HEK293T (cell line): ENCODE measurements around the gene FCN1.
"Not testable (repeated sequence)": the region's sequence is repeated elsewhere in the genome, so short reads cannot be mapped to it uniquely, and the experiment has no call there.

ENCODE experiments used
- CTCF ChIA-PET: fragments of 350-600 bp; formaldehyde crosslinking; extraction: SDS; loops from one replicate; lab custom pipeline; 2021; ENCODE audit warnings: antibody characterized with exemption, inconsistent platforms; lab: Yijun Ruan, JAX
- POLR2A ChIA-PET: fragments of 350-600 bp; formaldehyde crosslinking; extraction: SDS; loops from one replicate; lab custom pipeline; 2020; ENCODE audit warnings: antibody characterized with exemption, inconsistent platforms; lab: Yijun Ruan, JAX
- DNase-seq: peaks from one replicate; pipeline ENCODE4 v3.0.0; 2012; ENCODE audit warnings: mixed read lengths; ENCODE audit errors: extremely low spot score
- ARNT ChIP-seq: fragments of 450-650 bp; IDR thresholded peaks from 2 replicates; pipeline ENCODE4 v1.6.1; 2017; ENCODE audit warnings: mild to moderate bottlenecking
- BHLHE40 ChIP-seq: fragments of 450-650 bp; IDR thresholded peaks from 2 replicates; pipeline ENCODE4 v1.6.1; 2016; ENCODE audit warnings: mild to moderate bottlenecking, moderate library complexity, borderline replicate concordance
- CTBP1 ChIP-seq: fragments of 450-650 bp; IDR thresholded peaks from 2 replicates; pipeline ENCODE4 v1.6.1; 2016; ENCODE audit warnings: borderline replicate concordance
- ELF4 ChIP-seq: fragments of 450-650 bp; IDR thresholded peaks from 2 replicates; pipeline ENCODE4 v1.6.1; 2017; ENCODE audit warnings: antibody characterized with exemption
- FOXA1 ChIP-seq: fragments of 450-650 bp; IDR thresholded peaks from 2 replicates; pipeline ENCODE4 v1.6.1; 2016; ENCODE audit warnings: mild to moderate bottlenecking
- FOXK2 ChIP-seq: fragments of 450-650 bp; IDR thresholded peaks from 2 replicates; pipeline ENCODE4 v1.6.1; 2016; ENCODE audit warnings: mild to moderate bottlenecking
- FOXM1 ChIP-seq: fragments of 450-650 bp; IDR thresholded peaks from 2 replicates; pipeline ENCODE4 v1.6.1; 2017; ENCODE audit warnings: mild to moderate bottlenecking, borderline replicate concordance
- HDGF ChIP-seq: fragments of 450-650 bp; IDR thresholded peaks from 2 replicates; pipeline ENCODE4 v1.6.1; 2017; ENCODE audit warnings: antibody characterized with exemption, borderline replicate concordance
- L3MBTL2 ChIP-seq: fragments of 450-650 bp; conservative IDR thresholded peaks from 2 replicates; pipeline ENCODE4 v1.6.1; 2016; ENCODE audit warnings: mild to moderate bottlenecking
- LEF1 ChIP-seq: fragments of 450-650 bp; IDR thresholded peaks from 2 replicates; pipeline ENCODE4 v1.6.1; 2017; ENCODE audit warnings: mild to moderate bottlenecking, borderline replicate concordance
- NFRKB ChIP-seq: fragments of 450-650 bp; IDR thresholded peaks from 2 replicates; pipeline ENCODE4 v1.6.1; 2016; ENCODE audit warnings: mild to moderate bottlenecking, moderate library complexity
- SP1 ChIP-seq: fragments of 450-650 bp; IDR thresholded peaks from 2 replicates; pipeline ENCODE4 v1.6.1; 2017
- SUZ12 ChIP-seq: fragments of 450-650 bp; IDR thresholded peaks from 2 replicates; pipeline ENCODE4 v1.6.1; 2016; ENCODE audit warnings: mild to moderate bottlenecking
- TARDBP ChIP-seq: fragments of 450-650 bp; IDR thresholded peaks from 2 replicates; pipeline ENCODE4 v1.6.1; 2016
- ZNF384 ChIP-seq: fragments of 450-650 bp; IDR thresholded peaks from 2 replicates; pipeline ENCODE4 v1.6.1; 2016
- TF ChIP-seq, protein P1 (sequence below): fragments of 450-650 bp; IDR thresholded peaks from 2 replicates; pipeline ENCODE4 v1.6.1; 2016

The FCN1 gene

GRCh38 chr9:134861595-134862334 lies 55.9 kb downstream of the FCN1 start:
- POLR2A ChIA-PET, result no interaction called here
- no peak for DNase-seq
- CTCF ChIA-PET, result no interaction called here
- TF ChIP-seq FOXK2 (no peak), ARNT (no peak), ELF4 (no peak), FOXM1 (no peak), SP1 (no peak), LEF1 (no peak), TARDBP (no peak), CTBP1 (no peak), BHLHE40 (no peak), L3MBTL2 (no peak), ZNF384 (no peak), FOXA1 (no peak), SUZ12 (no peak), NFRKB (no peak), HDGF (no peak)
- TF ChIP-seq, protein P1, sequence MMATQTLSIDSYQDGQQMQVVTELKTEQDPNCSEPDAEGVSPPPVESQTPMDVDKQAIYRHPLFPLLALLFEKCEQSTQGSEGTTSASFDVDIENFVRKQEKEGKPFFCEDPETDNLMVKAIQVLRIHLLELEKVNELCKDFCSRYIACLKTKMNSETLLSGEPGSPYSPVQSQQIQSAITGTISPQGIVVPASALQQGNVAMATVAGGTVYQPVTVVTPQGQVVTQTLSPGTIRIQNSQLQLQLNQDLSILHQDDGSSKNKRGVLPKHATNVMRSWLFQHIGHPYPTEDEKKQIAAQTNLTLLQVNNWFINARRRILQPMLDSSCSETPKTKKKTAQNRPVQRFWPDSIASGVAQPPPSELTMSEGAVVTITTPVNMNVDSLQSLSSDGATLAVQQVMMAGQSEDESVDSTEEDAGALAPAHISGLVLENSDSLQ, result no peak

DNA sequence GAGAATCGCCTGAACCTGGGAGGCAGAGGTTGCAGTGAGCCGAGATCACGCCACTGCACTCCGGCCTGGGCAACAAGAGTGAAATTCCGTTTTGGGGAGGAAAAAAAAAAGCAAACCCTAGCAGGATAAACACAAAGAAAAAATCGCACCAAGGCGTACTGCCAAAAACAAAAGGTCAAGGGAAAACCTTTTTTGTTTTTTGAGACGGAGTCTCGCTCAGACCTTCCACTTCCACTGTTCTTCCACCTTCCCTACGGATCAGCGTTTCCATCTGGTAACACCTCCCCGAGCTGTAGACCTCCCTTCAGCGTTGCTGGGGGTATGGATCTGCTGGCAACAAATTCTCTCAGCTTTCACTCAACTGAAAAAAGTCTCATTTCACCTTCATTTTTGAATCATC lies 57.2 kb downstream of the FCN1 start:
- CTCF ChIA-PET, result no interaction called here
- no peak for DNase-seq
- POLR2A ChIA-PET, result no interaction called here
- TF ChIP-seq LEF1 (no peak), ELF4 (no peak), HDGF (no peak), BHLHE40 (no peak), SP1 (no peak), L3MBTL2 (no peak)
- TF ChIP-seq, protein P1, result no peak

DNA sequence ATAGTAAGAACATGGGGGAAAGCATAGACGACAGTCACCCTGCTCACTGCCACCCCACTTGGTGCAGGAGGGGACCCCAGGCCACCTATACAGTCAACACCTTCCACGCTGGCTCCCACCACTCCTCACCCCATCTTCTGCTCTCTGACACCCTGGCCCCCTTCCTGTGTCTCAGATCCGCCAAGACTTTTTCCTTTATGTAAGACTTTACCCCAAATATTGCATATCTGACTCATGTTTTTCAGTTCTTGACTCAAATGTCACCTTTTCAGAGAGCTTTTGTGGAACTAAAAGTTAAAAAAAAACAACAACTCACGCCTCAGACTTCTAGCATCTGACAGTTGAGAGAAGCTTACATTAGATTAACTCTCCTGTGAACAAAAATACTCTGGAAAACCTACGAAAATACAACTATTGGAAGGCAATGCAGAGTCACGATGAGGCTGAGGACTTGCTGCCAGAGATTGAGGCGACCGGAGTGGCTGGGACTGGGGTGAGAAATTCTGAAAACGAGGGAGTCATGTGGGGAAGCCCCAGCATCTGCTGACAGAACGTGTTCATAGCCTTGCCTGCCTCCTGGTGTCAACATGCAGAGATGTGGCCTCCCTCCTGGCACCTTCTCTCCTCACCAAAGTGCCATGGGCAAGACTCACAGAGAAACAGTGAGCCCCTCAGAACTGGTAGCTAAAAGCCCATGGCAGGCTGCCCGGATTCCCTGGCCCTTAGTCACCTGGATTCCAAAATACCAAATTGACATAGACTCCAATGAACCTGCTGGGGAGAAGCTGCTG lies 59.5 kb downstream of the FCN1 start:
- ChIA-PET POLR2A (no interaction called here), CTCF (no interaction called here)
- TF ChIP-seq FOXK2 (no peak), SUZ12 (no peak), ARNT (no peak), BHLHE40 (no peak), NFRKB (no peak), ZNF384 (no peak)
- DNase-seq, result no peak

DNA sequence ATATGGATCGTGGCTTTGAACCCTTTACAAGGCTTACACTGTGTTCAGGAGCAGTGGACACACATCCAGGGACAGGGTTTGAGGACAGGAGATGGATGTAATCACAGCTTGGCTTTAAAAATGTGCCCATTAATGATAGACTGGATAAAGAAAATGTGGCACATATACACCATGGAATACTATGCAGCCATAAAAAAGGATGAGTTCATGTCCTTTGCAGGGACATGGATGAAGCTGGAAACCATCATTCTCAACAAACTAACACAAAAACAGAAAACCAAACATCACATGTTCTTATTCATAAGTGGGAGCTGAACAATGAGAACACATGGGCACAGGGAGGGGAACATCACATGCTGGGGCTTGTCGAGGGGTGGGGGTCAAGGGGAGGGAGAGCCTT lies 60.3 kb downstream of the FCN1 start:
- POLR2A ChIA-PET, CTCF ChIA-PET, DNase-seq: not testable (repeated sequence)

- POLR2A ChIA-PET, result no interaction called here
- CTCF ChIA-PET, result no interaction called here
- DNase-seq, result no peak
- TF ChIP-seq L3MBTL2, result no peak
- no peak for TF ChIP-seq BHLHE40
- no peak for TF ChIP-seq TARDBP
- no peak for TF ChIP-seq SUZ12
- no peak for TF ChIP-seq ELF4
- no peak for TF ChIP-seq ARNT
- TF ChIP-seq FOXA1, result no peak
- TF ChIP-seq FOXK2, result no peak
- TF ChIP-seq SP1, result no peak
- no peak for TF ChIP-seq LEF1
- no peak for TF ChIP-seq CTBP1
- TF ChIP-seq ZNF384, result no peak
- no peak for TF ChIP-seq NFRKB
- TF ChIP-seq FOXM1, result no peak
- TF ChIP-seq, protein P1, result no peak
- TF ChIP-seq HDGF, result no peak
Measured at GRCh38 chr9:134855900-134856377, 61.8 kb downstream of the FCN1 start.
